Neuronal stem cell (in vitro differentiated cells): Measurements from ENCODE around the gene WDTC1.

Source experiments
- DNase-seq: peaks from one replicate; pipeline ENCODE4 v3.0.0-alpha.2; 2013; ENCODE audit warnings: low spot score
- H2AFZ ChIP-seq: one replicate; pipeline ENCODE4 v1.6.1; 2013; ENCODE audit warnings: mild to moderate bottlenecking, low read length, inconsistent platforms
- H2AK5ac ChIP-seq: 2 replicates; pipeline ENCODE4 v1.6.1; 2013; ENCODE audit warnings: low read depth, mild to moderate bottlenecking, inconsistent platforms, low read length, moderate library complexity, mixed read lengths
- H2BK120ac ChIP-seq: 2 replicates; pipeline ENCODE4 v1.6.1; 2013; ENCODE audit warnings: low read depth, mild to moderate bottlenecking, inconsistent platforms, low read length, moderate library complexity, mixed read lengths
- H2BK12ac ChIP-seq: one replicate; pipeline ENCODE4 v1.6.1; 2013; ENCODE audit warnings: low read length, inconsistent platforms
- H2BK15ac ChIP-seq: 2 replicates; pipeline ENCODE4 v1.6.1; 2013; ENCODE audit warnings: mild to moderate bottlenecking, low read length, inconsistent platforms, mixed read lengths
- H2BK5ac ChIP-seq: one replicate; pipeline ENCODE4 v1.6.1; 2013; ENCODE audit warnings: inconsistent platforms, mild to moderate bottlenecking, low read length, moderate library complexity
- H3K14ac ChIP-seq: one replicate; pipeline ENCODE4 v1.6.1; 2013; ENCODE audit warnings: low read length, inconsistent platforms
- H3K18ac ChIP-seq: 2 replicates; pipeline ENCODE4 v1.6.1; 2013; ENCODE audit warnings: low read length, inconsistent platforms
- H3K23ac ChIP-seq: 2 replicates; pipeline ENCODE4 v1.6.1; 2013; ENCODE audit warnings: low read depth, mild to moderate bottlenecking, mixed read lengths, low read length, inconsistent platforms; ENCODE audit not compliant: poor library complexity
- H3K27ac ChIP-seq: replicated peaks from 3 replicates; pipeline ENCODE4 v1.5.1; 2013; ENCODE audit warnings: low read length, inconsistent platforms
- H3K27me3 ChIP-seq, 3 experiments: 2 replicates each; pipeline ENCODE4 v1.6.1; 2013; ENCODE audit warnings: low read length in 3 of 3, mild to moderate bottlenecking in 2 of 3, inconsistent platforms in 1 of 3, low read depth in 1 of 3, mixed read lengths in 1 of 3, moderate library complexity in 1 of 3; ENCODE audit not compliant: control insufficient read depth in 3 of 3, insufficient read depth in 3 of 3
- H3K36me3 ChIP-seq, 2 donors: replicated peaks in 1 of 2; 2 replicates each; pipeline ENCODE4 v1.6.1; 2013; ENCODE audit warnings: low read length in 2 of 2; ENCODE audit not compliant: control insufficient read depth in 2 of 2, insufficient read depth in 2 of 2
- H3K4ac ChIP-seq: 2 replicates; pipeline ENCODE4 v1.6.1; 2013; ENCODE audit warnings: inconsistent platforms, mild to moderate bottlenecking, low read length, moderate library complexity
- H3K4me1 ChIP-seq, 2 donors: 1 replicate in 1 of 2; 2 replicates in 1 of 2; pipeline ENCODE4 v1.6.1; 2013; ENCODE audit warnings: low read length in 2 of 2, low read depth in 1 of 2; ENCODE audit not compliant: control insufficient read depth in 2 of 2, insufficient read depth in 1 of 2
- H3K4me2 ChIP-seq: one replicate; pipeline ENCODE4 v1.6.1; 2013; ENCODE audit warnings: mild to moderate bottlenecking, low read length, inconsistent platforms; ENCODE audit not compliant: insufficient read depth, poor library complexity, severe bottlenecking
- H3K4me3 ChIP-seq, 2 donors: 2 replicates each; pipeline ENCODE4 v1.5.1; 2013; ENCODE audit warnings: low read length in 2 of 2, mild to moderate bottlenecking in 2 of 2, inconsistent platforms in 1 of 2, moderate library complexity in 1 of 2
- H3K79me1 ChIP-seq: one replicate; pipeline ENCODE4 v1.6.1; 2013; ENCODE audit warnings: low read depth, mild to moderate bottlenecking, inconsistent platforms, low read length, moderate library complexity
- H3K9ac ChIP-seq: one replicate; pipeline ENCODE4 v1.6.1; 2013; ENCODE audit warnings: mild to moderate bottlenecking, low read depth, low read length, inconsistent platforms; ENCODE audit not compliant: poor library complexity
- H3K9me3 ChIP-seq, 2 donors: replicated peaks in 1 of 2; 2 replicates each; pipeline versions ENCODE3 to v1.6.1; 2013; ENCODE audit warnings: low read length in 2 of 2, mild to moderate bottlenecking in 2 of 2, inconsistent platforms in 1 of 2, low read depth in 1 of 2, mixed read lengths in 1 of 2, moderate library complexity in 1 of 2; ENCODE audit not compliant: control insufficient read depth in 2 of 2, insufficient read depth in 1 of 2
- H4K8ac ChIP-seq: one replicate; pipeline ENCODE4 v1.6.1; 2013; ENCODE audit warnings: low read depth, mild to moderate bottlenecking, inconsistent platforms, low read length, moderate library complexity
- H4K91ac ChIP-seq: one replicate; pipeline ENCODE4 v1.6.1; 2013; ENCODE audit warnings: low read length, low read depth, mild to moderate bottlenecking, inconsistent platforms; ENCODE audit not compliant: poor library complexity
- whole genome bisulfite sequencing, 2 donors: extraction: QIAGEN DNeasy Blood & Tissue Kit; methylation state at CpG; one replicate each; pipeline ENCODE4 v1.1.7; 2013; ENCODE audit warnings: missing lambda C conversion rate in 2 of 2, mixed read lengths in 1 of 2; ENCODE audit not compliant: insufficient read length in 2 of 2, insufficient replicate concordance in 1 of 2; ENCODE audit errors: extremely low coverage in 2 of 2; 5-methylcytosine and 5-hydroxymethylcytosine counted together

Gene WDTC1

DNA sequence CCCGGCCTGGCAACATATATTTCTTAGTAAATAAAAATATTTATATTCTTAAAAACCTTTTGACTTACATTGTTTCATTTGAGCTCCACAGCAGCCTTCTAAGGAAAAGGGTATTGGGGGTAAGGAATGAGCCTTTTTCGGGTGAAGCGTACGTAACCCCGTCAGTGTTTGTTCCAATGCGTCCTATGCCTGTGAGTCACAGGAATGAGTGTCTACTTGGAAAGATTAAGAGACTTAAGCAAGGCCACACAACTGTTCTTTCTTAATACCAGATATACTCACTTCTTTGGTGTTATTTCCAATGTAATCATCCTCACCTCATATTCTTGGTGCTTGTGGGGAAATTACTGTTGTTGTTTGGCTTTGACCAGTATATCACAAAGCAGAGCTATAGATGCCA, 22.7 kb downstream of the WDTC1 start:
- H2AK5ac ChIP-seq: no peak overlapping the region
- WGBS, 2 donors: no CpG with 5 or more reads among the region's 6 CpGs
- no peak overlapping the region for H2BK15ac ChIP-seq
- H3K4me3 ChIP-seq: no peak overlapping the region
- H3K4ac ChIP-seq: no peak overlapping the region
- no peak overlapping the region for H2AFZ ChIP-seq
- no peak overlapping the region for H4K91ac ChIP-seq
- DNase-seq: no peak
- no peak overlapping the region for H3K23ac ChIP-seq
- H2BK12ac ChIP-seq: no peak overlapping the region
- no peak overlapping the region for H3K4me2 ChIP-seq
- H3K27ac ChIP-seq: no peak overlapping the region
- no peak overlapping the region for H4K8ac ChIP-seq
- no peak overlapping the region for H3K18ac ChIP-seq
- no peaks in the 10 kb centered on the region for H3K79me1 ChIP-seq
- no peaks in the 10 kb centered on the region for H3K4me1 ChIP-seq
- H3K9ac ChIP-seq: no peak overlapping the region
- no peak overlapping the region for H3K14ac ChIP-seq
- no peaks in the 10 kb centered on the region for H3K27me3 ChIP-seq
- no peaks in the 10 kb centered on the region for H3K9me3 ChIP-seq
- no peaks in the 10 kb centered on the region for H3K36me3 ChIP-seq
- H2BK120ac ChIP-seq: no peak overlapping the region
- H2BK5ac ChIP-seq: no peak overlapping the region

DNA sequence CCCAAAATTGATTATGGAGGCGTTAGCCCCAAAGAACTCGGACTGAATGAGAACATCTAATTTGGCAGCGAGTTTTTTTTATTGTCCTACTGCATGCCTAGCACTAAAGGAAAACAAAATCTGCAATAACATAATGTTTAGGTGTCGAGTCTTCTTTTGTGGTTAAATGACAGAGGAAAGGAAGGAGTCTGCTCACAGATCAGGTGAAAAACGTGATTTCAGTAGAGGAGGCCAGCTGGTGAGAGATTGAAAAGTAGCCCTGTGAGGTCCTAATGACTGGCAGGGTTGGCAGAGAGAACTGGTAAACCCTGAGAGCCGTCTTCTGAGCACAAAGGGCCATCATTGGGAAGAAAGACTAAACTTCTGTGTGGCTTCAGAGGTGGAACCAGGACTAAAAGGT, 24.2 kb downstream of the WDTC1 start:
- no peak overlapping the region for H2BK120ac ChIP-seq
- H4K8ac ChIP-seq: no peak overlapping the region
- H3K14ac ChIP-seq: no peak overlapping the region
- H3K4ac ChIP-seq: no peak overlapping the region
- H2BK15ac ChIP-seq: no peak overlapping the region
- no peak overlapping the region for H2AFZ ChIP-seq
- H3K9ac ChIP-seq: no peak overlapping the region
- H2BK12ac ChIP-seq: no peak overlapping the region
- no peak overlapping the region for H3K18ac ChIP-seq
- H3K4me2 ChIP-seq: no peak overlapping the region
- H2BK5ac ChIP-seq: no peak overlapping the region
- H3K4me3 ChIP-seq: no peak overlapping the region
- H3K27me3 ChIP-seq: no peaks in the 10 kb centered on the region
- H3K79me1 ChIP-seq: no peaks in the 10 kb centered on the region
- no peaks in the 10 kb centered on the region for H3K9me3 ChIP-seq
- H3K23ac ChIP-seq: no peak overlapping the region
- DNase-seq: no peak
- H4K91ac ChIP-seq: no peak overlapping the region
- no peak overlapping the region for H2AK5ac ChIP-seq
- H3K27ac ChIP-seq: no peak overlapping the region
- no peaks in the 10 kb centered on the region for H3K4me1 ChIP-seq
- no CpG with 5 or more reads among the region's 6 CpGs for WGBS, 2 donors
- peaks cover 0 to 4% of the 10 kb centered on the region in 2 donors for H3K36me3 ChIP-seq

DNA sequence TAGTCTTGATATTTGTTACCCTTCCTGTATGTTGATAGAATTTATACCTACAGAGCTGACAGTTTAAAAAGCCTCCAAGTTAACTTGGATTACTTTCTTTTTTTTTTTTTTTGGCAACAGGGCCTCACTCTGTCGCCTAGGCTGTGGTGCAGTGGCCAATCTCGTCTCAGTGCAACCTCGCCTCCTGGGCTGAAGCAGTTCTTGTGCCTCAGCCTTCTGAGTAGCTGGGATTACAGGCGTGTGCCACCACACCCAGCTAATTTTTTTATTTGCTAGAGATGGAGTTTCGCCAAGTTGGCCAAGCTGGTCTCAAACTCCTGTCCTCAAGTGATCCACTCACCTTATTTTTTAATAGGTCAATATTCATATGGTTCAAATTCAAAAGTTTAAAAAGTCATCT, 32.7 kb downstream of the WDTC1 start:
- no peak overlapping the region for H3K14ac ChIP-seq
- DNase-seq: no peak
- no peaks in the 10 kb centered on the region for H3K4me1 ChIP-seq
- H3K9me3 ChIP-seq: peaks cover 0 to 5% of the 10 kb centered on the region in 2 donors
- no peak overlapping the region for H3K27ac ChIP-seq
- no peak overlapping the region for H3K4ac ChIP-seq
- H2AK5ac ChIP-seq: no peak overlapping the region
- peaks cover 0 to 17% of the 10 kb centered on the region in 2 donors for H3K36me3 ChIP-seq
- H2BK15ac ChIP-seq: no peak overlapping the region
- H3K27me3 ChIP-seq: no peaks in the 10 kb centered on the region
- WGBS, 2 donors: no CpG with 5 or more reads among the region's 5 CpGs
- no peak overlapping the region for H2BK5ac ChIP-seq
- H3K4me3 ChIP-seq: no peak overlapping the region
- no peak overlapping the region for H3K23ac ChIP-seq
- H4K91ac ChIP-seq: no peak overlapping the region
- H2BK12ac ChIP-seq: no peak overlapping the region
- no peak overlapping the region for H3K9ac ChIP-seq
- H3K79me1 ChIP-seq: peaks cover 2% of the 10 kb centered on the region
- no peak overlapping the region for H4K8ac ChIP-seq
- H3K4me2 ChIP-seq: no peak overlapping the region
- no peak overlapping the region for H2AFZ ChIP-seq
- no peak overlapping the region for H2BK120ac ChIP-seq
- H3K18ac ChIP-seq: no peak overlapping the region

DNA sequence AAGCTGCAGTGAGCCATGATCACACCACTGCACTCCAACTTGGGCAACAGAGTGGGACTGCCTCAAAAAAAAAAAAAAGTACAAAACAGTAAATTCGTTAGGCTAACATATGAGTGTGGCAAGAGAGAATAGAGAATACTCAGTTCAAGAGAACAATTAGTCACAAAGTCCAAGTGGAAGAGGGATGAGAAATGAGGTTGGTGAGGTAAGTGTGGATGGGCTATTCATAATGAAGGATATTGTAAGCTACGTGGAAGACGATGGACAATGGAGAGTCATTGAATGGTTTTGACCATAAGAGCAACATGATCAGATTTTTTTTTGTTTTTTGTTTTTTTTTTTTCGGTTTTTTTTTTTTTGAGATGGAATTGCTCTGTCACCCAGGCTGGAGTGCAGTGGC, 34.8 kb downstream of the WDTC1 start:
- H4K91ac ChIP-seq: no peak overlapping the region
- H2BK5ac ChIP-seq: no peak overlapping the region
- H3K79me1 ChIP-seq: peaks cover 2% of the 10 kb centered on the region
- no peak overlapping the region for H3K4me2 ChIP-seq
- WGBS, 2 donors: no CpG with 5 or more reads among the region's 4 CpGs
- H3K14ac ChIP-seq: no peak overlapping the region
- H3K27ac ChIP-seq: no peak overlapping the region
- no peaks in the 10 kb centered on the region for H3K4me1 ChIP-seq
- no peaks in the 10 kb centered on the region for H3K27me3 ChIP-seq
- no peak for DNase-seq
- no peak overlapping the region for H4K8ac ChIP-seq
- H3K9me3 ChIP-seq: peaks cover 0 to 4% of the 10 kb centered on the region in 2 donors
- peaks cover 0 to 6% of the 10 kb centered on the region in 2 donors for H3K36me3 ChIP-seq
- no peak overlapping the region for H3K9ac ChIP-seq
- no peak overlapping the region for H3K23ac ChIP-seq
- H2BK120ac ChIP-seq: no peak overlapping the region
- H2BK12ac ChIP-seq: no peak overlapping the region
- H3K4ac ChIP-seq: no peak overlapping the region
- H2AK5ac ChIP-seq: no peak overlapping the region
- no peak overlapping the region for H3K18ac ChIP-seq
- H3K4me3 ChIP-seq: no peak overlapping the region
- no peak overlapping the region for H2BK15ac ChIP-seq
- H2AFZ ChIP-seq: no peak overlapping the region
